GM18861 (cell line): Measurements from ENCODE around the gene TCTN1.
"Not testable (repeated sequence)": the region's sequence is repeated elsewhere in the genome, so short reads cannot be mapped to it uniquely, and the experiment has no call there.

Experiments
- ATAC-seq: cut with Tn5 transposase; IDR thresholded peaks from one replicate; pipeline ENCODE4 v1.9.1; 2021; ENCODE audit not compliant: unreplicated experiment

The TCTN1 gene

GRCh38 chr12:110613771-110614684, at the start of gene TCTN1:
Gene TCTN1 (plus strand): TSS chr12:110614129. CDS start chr12:110614183, 54 bp downstream.
- ATAC-seq = peak; percentile 85

DNA sequence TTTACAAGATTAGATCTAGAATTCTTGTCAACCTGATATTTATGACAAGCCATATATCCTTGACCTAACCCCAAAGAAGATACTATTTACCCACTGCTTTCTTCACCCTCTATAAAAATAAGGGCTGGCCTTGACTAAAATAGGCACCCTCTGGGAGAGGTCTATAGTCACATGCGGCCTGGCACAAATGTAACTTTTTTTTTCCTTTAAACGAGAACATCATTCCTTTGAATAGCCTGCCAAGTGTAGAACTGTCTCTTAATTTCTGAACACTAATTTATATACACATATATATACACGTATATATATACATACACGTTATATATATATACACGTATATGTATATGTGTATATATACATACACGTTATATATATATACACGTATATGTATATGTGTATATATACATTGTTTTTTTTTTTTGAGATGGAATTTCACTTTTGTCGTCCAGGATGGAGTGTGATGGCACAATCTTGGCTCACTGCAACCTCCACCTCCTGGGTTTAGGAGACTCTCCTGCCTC, 49.4 kb upstream of the TCTN1 start:
- no peak for ATAC-seq

GRCh38 chr12:110565894-110566871, 47.7 kb upstream of the TCTN1 start:
- no peak for ATAC-seq

- no peak for ATAC-seq
These were observed 46.9 kb upstream of the TCTN1 start for GRCh38 chr12:110566993-110567392.

GRCh38 chr12:110568752-110569151, 45.2 kb upstream of the TCTN1 start:
- ATAC-seq = no peak

GRCh38 chr12:110569838-110570237, 44.1 kb upstream of the TCTN1 start:
- not testable (repeated sequence) for ATAC-seq

DNA sequence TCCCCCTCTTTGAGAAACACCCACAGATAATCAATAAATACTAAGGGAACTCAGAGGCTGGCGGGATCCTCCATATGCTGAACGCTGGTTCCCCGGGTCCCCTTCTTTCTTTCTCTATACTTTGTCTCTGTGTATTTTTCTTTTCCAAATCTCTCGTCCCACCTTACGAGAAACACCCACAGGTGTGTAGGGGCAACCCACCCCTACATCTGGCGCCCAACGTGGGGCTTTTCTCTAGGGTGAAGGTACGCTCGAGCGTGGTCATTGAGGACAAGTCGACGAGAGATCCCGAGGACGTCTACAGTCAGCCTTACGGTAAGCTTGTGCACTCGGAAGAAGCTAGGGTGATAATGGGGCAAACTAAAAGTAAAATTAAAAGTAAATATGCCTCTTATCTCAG, 43.1 kb upstream of the TCTN1 start:
- ATAC-seq = not testable (repeated sequence)

- ATAC-seq = no peak
These were observed 39.9 kb upstream of the TCTN1 start for GRCh38 chr12:110574044-110574443.

- not testable (repeated sequence) for ATAC-seq
These were observed 39.2 kb upstream of the TCTN1 start for GRCh38 chr12:110574717-110575230.

DNA sequence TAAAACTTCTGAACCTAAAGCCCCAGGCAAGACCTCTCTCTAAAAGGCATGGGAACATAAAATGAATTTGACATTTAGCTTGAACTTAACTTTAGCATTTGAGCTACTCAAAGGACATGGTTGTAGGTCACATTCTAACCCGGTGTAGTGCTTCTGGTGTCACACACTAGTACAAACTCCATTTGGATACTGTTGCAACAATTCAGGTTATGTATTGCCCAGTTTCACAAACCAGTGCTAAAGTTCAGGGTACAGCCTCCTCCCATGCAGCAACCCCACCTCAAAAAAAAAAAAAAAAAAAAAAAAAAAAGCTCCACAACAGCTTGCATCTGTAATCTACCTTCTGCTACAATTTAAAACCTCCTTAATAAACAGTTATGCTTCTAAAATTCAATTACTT, 38.6 kb upstream of the TCTN1 start:
- ATAC-seq = no peak

DNA sequence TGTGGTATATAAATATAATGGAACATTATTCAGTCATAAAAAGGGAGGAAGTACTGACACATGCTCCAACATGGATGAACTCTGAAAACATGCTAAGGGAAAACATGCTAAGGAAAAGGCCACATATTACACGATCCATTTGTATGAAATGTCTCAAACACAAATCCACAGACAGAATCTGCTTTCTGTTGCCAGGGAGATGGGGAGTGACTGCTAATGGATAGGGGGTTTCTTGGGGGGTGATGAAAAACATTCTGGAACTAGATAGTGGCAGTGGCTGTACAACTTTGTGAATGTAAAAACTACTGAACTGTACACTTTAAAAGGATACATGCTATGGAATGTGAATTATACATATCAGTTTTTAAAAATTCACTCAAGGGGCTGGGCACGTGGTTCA, 37.4 kb upstream of the TCTN1 start:
- ATAC-seq = no peak

GRCh38 chr12:110577864-110578693, 35.9 kb upstream of the TCTN1 start:
- ATAC-seq = no peak

GRCh38 chr12:110578694-110579534, 35.0 kb upstream of the TCTN1 start:
- ATAC-seq = no peak

GRCh38 chr12:110579535-110580253, 34.2 kb upstream of the TCTN1 start:
- no peak for ATAC-seq

- ATAC-seq = no peak
These were observed 32.0 kb upstream of the TCTN1 start for GRCh38 chr12:110581931-110582275.

- peak; percentile 36 for ATAC-seq
These were observed 31.4 kb upstream of the TCTN1 start for GRCh38 chr12:110582276-110583136.

- peak; percentile 49 for ATAC-seq
These were observed 30.5 kb upstream of the TCTN1 start, which contains the start of gene PPTC7 for GRCh38 chr12:110583137-110584059. Gene PPTC7 (minus strand): TSS chr12:110583318. CDS start chr12:110583031, 287 bp downstream.
